Measurements from ENCODE around the gene NEFH.

- no peak for TF ChIP-seq CTCF (IDR thresholded peaks at IDR 0.05)
- no peak for TF ChIP-seq POLR2A (IDR thresholded peaks at IDR 0.05)
Measured at GRCh38 chr22:29517215-29517908, 37.3 kb downstream of the NEFH start.

All from lower leg skin (tissue), 3 donors.